ENCODE results near the gene SYT12.
"Not testable (repeated sequence)": the region's sequence is repeated elsewhere in the genome, so short reads cannot be mapped to it uniquely, and the experiment has no call there.

SYT12 gene

DNA sequence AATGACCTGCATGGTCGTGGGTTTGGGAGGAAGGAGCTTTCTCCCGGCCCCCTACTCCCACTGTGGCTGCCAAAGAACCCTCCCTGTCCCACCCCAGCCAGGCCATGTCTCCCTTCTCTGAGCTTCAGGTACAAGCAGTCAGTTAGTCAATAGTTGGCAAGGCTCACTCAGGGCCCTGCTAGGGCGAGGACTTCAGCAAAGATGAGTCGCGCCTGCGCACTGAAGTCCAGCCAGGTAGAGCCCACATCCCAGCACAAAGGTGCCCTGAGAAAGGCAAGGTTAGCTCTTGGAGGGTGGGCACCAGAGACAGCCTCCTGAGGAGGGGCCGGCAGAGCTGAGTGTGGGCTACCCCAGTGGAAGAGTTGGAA, 36.8 kb upstream of the SYT12 start:
- TF ChIP-seq, protein P1, sequence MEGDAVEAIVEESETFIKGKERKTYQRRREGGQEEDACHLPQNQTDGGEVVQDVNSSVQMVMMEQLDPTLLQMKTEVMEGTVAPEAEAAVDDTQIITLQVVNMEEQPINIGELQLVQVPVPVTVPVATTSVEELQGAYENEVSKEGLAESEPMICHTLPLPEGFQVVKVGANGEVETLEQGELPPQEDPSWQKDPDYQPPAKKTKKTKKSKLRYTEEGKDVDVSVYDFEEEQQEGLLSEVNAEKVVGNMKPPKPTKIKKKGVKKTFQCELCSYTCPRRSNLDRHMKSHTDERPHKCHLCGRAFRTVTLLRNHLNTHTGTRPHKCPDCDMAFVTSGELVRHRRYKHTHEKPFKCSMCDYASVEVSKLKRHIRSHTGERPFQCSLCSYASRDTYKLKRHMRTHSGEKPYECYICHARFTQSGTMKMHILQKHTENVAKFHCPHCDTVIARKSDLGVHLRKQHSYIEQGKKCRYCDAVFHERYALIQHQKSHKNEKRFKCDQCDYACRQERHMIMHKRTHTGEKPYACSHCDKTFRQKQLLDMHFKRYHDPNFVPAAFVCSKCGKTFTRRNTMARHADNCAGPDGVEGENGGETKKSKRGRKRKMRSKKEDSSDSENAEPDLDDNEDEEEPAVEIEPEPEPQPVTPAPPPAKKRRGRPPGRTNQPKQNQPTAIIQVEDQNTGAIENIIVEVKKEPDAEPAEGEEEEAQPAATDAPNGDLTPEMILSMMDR (IDR thresholded peaks at IDR 0.05): no peak
- no peak for TF ChIP-seq ZFX (IDR thresholded peaks at IDR 0.05; ENCODE audit: borderline replicate concordance)
- peak overlapping the region; percentile 37; the same call in 1 of the 2 replicates for H3K27ac ChIP-seq

DNA sequence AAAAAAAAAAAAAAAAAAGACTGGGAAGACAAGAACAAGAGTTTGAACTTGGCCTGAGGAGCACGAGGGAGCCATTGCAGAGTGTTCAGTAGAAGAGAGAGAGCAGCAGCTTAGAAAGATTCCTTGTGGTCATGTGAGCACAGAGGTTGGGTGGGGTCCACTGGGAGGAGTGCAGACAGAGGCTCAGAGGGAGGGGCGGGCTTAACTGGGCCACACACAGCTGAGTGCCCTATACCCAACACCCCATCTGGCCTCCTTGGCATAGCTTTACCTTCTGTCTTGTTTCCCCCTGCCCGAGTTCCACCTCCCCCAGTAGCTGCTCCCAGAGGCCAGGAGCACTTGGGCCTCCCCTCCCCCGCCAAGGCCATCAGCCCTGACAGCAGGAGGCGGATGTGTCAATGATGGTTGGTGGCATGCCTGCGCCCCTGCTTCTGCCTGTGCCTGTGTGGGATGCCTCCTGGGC, 35.7 kb upstream of the SYT12 start:
- TF ChIP-seq, protein P1 (IDR thresholded peaks at IDR 0.05): no peak
- no peak for TF ChIP-seq ZFX (IDR thresholded peaks at IDR 0.05; ENCODE audit: borderline replicate concordance)

DNA sequence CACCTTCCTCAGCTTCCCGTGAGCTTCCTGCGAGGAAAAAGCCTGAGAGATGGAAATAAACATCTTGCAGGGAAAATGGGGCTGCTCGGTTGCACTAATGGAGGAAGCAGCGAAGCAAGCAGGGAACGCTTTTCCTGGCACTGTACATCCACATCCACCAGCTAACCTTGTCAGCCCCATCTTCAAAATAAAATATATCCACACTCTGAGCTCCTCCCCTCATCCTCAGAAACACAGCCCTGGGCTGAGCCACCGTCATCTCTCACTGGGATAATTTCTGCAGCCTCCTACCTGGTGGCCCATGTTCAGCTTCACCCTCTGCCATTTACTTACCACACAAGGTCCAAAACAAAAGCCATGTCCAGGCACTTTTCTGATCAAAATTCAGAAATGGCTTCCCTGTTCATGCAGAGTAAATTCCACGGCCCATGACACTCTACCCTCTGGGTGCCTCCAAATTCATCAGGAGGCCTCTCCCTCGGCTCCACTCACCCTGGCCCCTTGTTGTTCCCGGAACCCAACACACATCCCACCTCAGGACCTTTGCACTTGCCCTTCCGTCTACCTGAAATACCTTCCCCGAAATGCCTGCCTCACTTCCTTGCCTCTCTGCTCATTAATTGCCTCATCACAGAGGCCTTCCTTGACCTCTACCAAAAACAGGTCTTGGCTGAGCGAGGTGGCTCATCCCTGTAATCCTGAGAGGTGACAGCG, 34.9 kb upstream of the SYT12 start:
- TF ChIP-seq, protein P1 (IDR thresholded peaks at IDR 0.05): no peak
- TF ChIP-seq ZFX (IDR thresholded peaks at IDR 0.05; ENCODE audit: borderline replicate concordance): no peak
- H3K27ac ChIP-seq: no peak overlapping the region

More for the DNA sequence above, 35.7 kb upstream of the SYT12 start:
- no peak overlapping the region for H3K27ac ChIP-seq

DNA sequence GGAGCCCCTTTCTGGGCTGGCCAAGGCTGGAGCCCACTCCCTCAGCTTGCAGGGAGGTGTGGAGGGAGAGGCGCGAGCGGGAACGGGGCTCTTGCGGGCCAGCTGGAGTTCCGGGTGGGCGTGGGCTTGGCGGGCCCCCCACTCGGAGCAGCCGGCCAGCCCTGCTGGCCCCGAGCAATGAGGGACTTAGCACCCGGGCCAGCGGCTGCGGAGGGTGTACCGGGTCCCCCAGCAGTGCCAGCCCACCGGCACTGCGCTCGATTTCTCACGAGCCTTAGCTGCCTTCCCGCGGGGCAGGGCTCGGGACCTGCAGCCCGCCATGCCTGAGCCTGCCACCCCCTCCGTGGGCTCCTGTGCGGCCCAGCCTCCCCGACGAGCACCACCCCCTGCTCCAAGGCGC, 34.2 kb upstream of the SYT12 start:
- H3K27ac ChIP-seq: not testable (repeated sequence)

DNA sequence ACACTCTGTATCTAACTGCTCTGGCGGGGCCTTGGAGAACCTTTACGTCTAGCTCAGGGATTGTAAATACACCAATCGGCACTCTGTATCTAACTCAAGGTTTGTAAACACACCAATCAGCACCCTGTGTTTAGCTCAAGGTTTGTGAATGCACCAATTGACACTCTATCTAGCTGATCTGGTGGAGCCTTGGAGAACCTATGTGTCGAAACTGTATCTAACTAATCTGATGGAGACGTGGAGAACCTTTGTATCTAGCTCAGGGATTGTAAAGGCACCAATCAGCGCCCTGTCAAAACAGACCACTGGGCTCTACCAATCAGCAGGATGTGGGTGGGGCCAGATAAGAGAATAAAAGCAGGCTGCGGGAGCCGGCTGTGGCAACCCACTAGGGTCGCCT, 33.6 kb upstream of the SYT12 start:
- not testable (repeated sequence) for H3K27ac ChIP-seq

DNA sequence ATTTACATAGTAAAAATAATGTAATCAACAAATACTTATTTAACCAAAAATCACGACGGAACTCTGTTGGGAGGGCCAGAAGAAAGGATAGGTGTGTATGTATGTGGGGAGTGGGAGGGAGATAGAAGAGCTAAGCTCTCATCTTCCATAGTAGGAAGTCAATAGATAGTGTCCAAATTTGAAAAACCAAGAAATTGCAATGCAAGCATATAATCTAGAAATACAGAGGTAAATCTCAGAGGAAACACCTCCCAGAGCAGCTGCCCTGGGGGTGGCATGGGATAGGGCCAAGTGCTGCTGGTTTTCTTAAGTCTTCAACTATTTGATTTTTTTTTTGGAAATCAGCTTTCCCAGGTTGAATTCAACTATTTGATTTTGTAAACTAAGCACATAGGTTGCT, 30.9 kb upstream of the SYT12 start:
- TF ChIP-seq, protein P1 (IDR thresholded peaks at IDR 0.05): no peak
- no peak for TF ChIP-seq ZFX (IDR thresholded peaks at IDR 0.05; ENCODE audit: borderline replicate concordance)

DNA sequence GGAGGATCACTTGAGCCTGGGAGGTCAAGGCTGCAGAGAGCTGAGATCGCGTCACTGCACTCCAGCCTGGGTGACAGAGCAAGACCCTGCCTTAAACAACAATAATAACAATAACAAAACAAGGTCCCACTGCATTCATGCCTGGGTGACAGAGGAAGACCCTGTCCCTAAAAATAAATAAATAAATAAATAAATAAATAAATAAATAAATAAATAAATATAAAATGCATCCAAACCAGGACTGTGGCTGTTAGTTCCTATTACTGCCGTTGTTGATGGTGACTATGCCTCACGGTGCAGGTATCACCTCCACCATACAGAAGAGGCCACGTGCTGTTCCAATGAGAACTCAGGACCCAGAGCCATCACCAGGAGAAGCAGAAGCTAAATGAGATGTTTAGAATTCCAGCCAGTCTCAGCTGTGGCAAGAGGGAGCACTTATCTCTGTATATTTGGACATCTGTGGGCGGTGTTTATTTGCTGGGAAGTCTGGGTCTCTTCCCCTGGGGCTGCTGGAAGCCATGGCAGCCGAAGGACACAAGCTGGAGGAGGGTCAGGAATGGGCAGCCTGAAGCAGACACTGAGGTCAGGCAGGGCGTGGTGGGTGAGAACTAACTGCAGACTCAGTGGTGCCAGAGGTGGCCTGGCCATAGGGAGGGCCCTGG, 26.2 kb upstream of the SYT12 start:
- no peak overlapping the region for H3K27ac ChIP-seq

More for the DNA sequence above, 30.9 kb upstream of the SYT12 start:
- H3K27ac ChIP-seq: no peak overlapping the region

DNA sequence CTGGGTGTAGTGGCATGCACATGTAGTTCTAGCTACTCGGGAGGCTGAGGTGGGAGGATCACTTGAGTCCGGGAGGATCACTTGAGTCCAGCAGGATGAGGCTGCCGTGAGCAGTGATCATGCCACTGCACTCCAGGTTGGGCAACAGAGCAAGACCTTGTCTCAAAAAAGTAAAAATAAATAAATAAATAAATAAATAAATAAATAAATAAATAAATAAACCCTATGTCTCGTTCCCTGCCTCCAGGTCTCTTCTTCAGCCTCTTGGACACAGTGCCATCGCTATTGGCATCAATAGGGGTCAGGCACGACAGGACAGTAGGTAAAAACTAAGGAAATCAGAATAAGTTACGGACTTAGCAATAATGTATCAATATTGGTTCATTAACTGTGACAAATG, 23.4 kb upstream of the SYT12 start:
- H3K27ac ChIP-seq: no peak overlapping the region
- TF ChIP-seq, protein P1 (IDR thresholded peaks at IDR 0.05): no peak
- TF ChIP-seq ZFX (IDR thresholded peaks at IDR 0.05; ENCODE audit: borderline replicate concordance): no peak

More for the DNA sequence above, 26.2 kb upstream of the SYT12 start:
- TF ChIP-seq, protein P1 (IDR thresholded peaks at IDR 0.05): no peak
- TF ChIP-seq ZFX (IDR thresholded peaks at IDR 0.05; ENCODE audit: borderline replicate concordance): no peak

Data from 22Rv1 (cell line).